WTC11 (cell line): ENCODE results near the gene CHRM1. TPM values are rescaled to one million over a fixed set of nuclear protein-coding genes. Genes with fewer than 3 reads are reported as not detected.

ENCODE experiments used
- ARID4B ChIP-seq: sonication (generic); formaldehyde crosslinking; IDR thresholded peaks from 2 replicates; pipeline ENCODE4 v1.8.0; 2023; ENCODE audit warnings: missing genetic modification reagents, mild to moderate bottlenecking, borderline replicate concordance
- CBFB ChIP-seq: sonication (generic); formaldehyde crosslinking; IDR thresholded peaks from 2 replicates; pipeline ENCODE4 v1.8.1; 2022; ENCODE audit warnings: mild to moderate bottlenecking, low read depth, missing genetic modification reagents
- CREB1 ChIP-seq: sonication (generic); formaldehyde crosslinking; IDR thresholded peaks from 2 replicates; pipeline ENCODE4 v1.8.0; 2023; ENCODE audit warnings: mild to moderate bottlenecking, missing genetic modification reagents
- CREM ChIP-seq: sonication (generic); formaldehyde crosslinking; IDR thresholded peaks from 2 replicates; pipeline ENCODE4 v1.8.1; 2022; ENCODE audit warnings: mild to moderate bottlenecking, missing genetic modification reagents, moderate library complexity
- CTCF ChIP-seq: fragments of 200-600 bp; IDR thresholded peaks from 2 replicates; pipeline ENCODE4 v1.8.0; 2022; ENCODE audit warnings: antibody characterized with exemption
- ERG ChIP-seq: fragments of 250-450 bp; sonication (Bioruptor Pico); IDR thresholded peaks from 2 replicates; pipeline ENCODE4 v1.8.0; 2021; ENCODE audit warnings: mild to moderate bottlenecking
- FOXP1 ChIP-seq: sonication (generic); formaldehyde crosslinking; IDR thresholded peaks from 2 replicates; pipeline ENCODE4 v1.8.0; 2022; ENCODE audit warnings: missing genetic modification reagents, mild to moderate bottlenecking, moderate library complexity, borderline replicate concordance
- FOXP4 ChIP-seq: sonication (generic); formaldehyde crosslinking; IDR thresholded peaks from 2 replicates; pipeline ENCODE4 v1.8.0; 2022; ENCODE audit warnings: mild to moderate bottlenecking, missing genetic modification reagents
- MAX ChIP-seq: sonication (generic); formaldehyde crosslinking; IDR thresholded peaks from 2 replicates; pipeline ENCODE4 v1.8.0; 2022; ENCODE audit warnings: mild to moderate bottlenecking, missing genetic modification reagents
- MLX ChIP-seq: sonication (generic); formaldehyde crosslinking; IDR thresholded peaks from 2 replicates; pipeline ENCODE4 v1.8.1; 2023; ENCODE audit warnings: mild to moderate bottlenecking, missing genetic modification reagents, moderate library complexity
- MXD4 ChIP-seq: fragments of 250-450 bp; sonication (Bioruptor Pico); IDR thresholded peaks from 2 replicates; pipeline ENCODE4 v1.8.0; 2021; ENCODE audit warnings: mild to moderate bottlenecking, moderate library complexity, borderline replicate concordance
- SP1 ChIP-seq: sonication (generic); formaldehyde crosslinking; conservative IDR thresholded peaks from 2 replicates; pipeline ENCODE4 v1.8.1; 2022; ENCODE audit warnings: missing genetic modification reagents
- STAT6 ChIP-seq: sonication (generic); formaldehyde crosslinking; conservative IDR thresholded peaks from 2 replicates; pipeline ENCODE4 v1.8.1; 2023; ENCODE audit warnings: mild to moderate bottlenecking, low read depth, missing genetic modification reagents, moderate library complexity
- ZMAT4 ChIP-seq: fragments of 250-450 bp; sonication (Bioruptor Pico); IDR thresholded peaks from 2 replicates; pipeline ENCODE4 v1.9.0; 2021; ENCODE audit warnings: mild to moderate bottlenecking
- ZNF219 ChIP-seq: sonication (generic); formaldehyde crosslinking; IDR thresholded peaks from 2 replicates; pipeline ENCODE4 v1.8.0; 2023; ENCODE audit warnings: missing genetic modification reagents, mild to moderate bottlenecking, borderline replicate concordance
- ZNF416 ChIP-seq: fragments of 250-450 bp; sonication (Bioruptor Pico); IDR thresholded peaks from 2 replicates; pipeline ENCODE4 v1.9.0; 2021; ENCODE audit warnings: mild to moderate bottlenecking, inconsistent platforms
- ZNF423 ChIP-seq: fragments of 250-450 bp; sonication (Bioruptor Pico); IDR thresholded peaks from 2 replicates; pipeline ENCODE4 v2.1.2; 2022; ENCODE audit warnings: mild to moderate bottlenecking, moderate library complexity
- ZNF532 ChIP-seq: fragments of 250-450 bp; sonication (Bioruptor Pico); IDR thresholded peaks from 2 replicates; pipeline ENCODE4 v1.9.0; 2021; ENCODE audit warnings: mild to moderate bottlenecking, borderline replicate concordance
- ZNF671 ChIP-seq: fragments of 250-450 bp; sonication (Bioruptor Pico); IDR thresholded peaks from 2 replicates; pipeline ENCODE4 v1.8.0; 2021; ENCODE audit warnings: mild to moderate bottlenecking
- total RNA-seq: library from RNA; stranded (reverse); gene quantifications from 3 replicates; pipeline ENCODE4 v1.2.3, GENCODE V29; 2021

CHRM1 gene
- total RNA-seq, 1 experiment from 2014 or later, result not detected

- TF ChIP-seq ARID4B (peak; percentile 68; the same call in 1 of the 2 replicates), ZNF671 (CRISPR knock-in tag) (peak; percentile 26; the same call in 1 of the 2 replicates), CTCF (peak; percentile 22; the same call in 1 of the 2 replicates), CBFB (no peak), FOXP1 (CRISPR knock-in tag) (peak; percentile 87), ZNF423 (CRISPR knock-in tag) (no peak), ERG (CRISPR knock-in tag) (no peak), ZMAT4 (0 out of 2 replicates have a peak, but pooled peaks have one; percentile 50), ZNF532 (no peak), ZNF416 (CRISPR knock-in tag) (peak; percentile 87; the same call in 1 of the 2 replicates), FOXP4 (peak; percentile 72), ZNF219 (CRISPR knock-in tag) (peak; percentile 85; the same call in 1 of the 2 replicates), STAT6 (CRISPR knock-in tag) (no peak), CREB1 (peak; percentile 22; the same call in 1 of the 2 replicates), CREM (CRISPR knock-in tag) (peak; percentile 65), SP1 (CRISPR knock-in tag) (peak; percentile 75), MAX (CRISPR knock-in tag) (peak; percentile 87), MXD4 (CRISPR knock-in tag) (no peak), MLX (CRISPR knock-in tag) (no peak; the same call in 1 of the 2 replicates)
Measured at GRCh38 chr11:62880803-62881578, 40.2 kb downstream of the CHRM1 start, which contains the start of gene SLC3A2 (continued).
